HG03342 (cell line): Measurements from ENCODE around the gene HUS1.
"Not testable (repeated sequence)": the region's sequence is repeated elsewhere in the genome, so short reads cannot be mapped to it uniquely, and the experiment has no call there.

Source experiments
- ATAC-seq: cut with Tn5 transposase; IDR thresholded peaks from one replicate; pipeline ENCODE4 v1.9.1; 2021; ENCODE audit warnings: mild to moderate bottlenecking, moderate library complexity; ENCODE audit not compliant: unreplicated experiment

HUS1 gene

GRCh38 chr7:47931005-47932004, 48.1 kb downstream of the HUS1 start:
- no peak for ATAC-seq

DNA sequence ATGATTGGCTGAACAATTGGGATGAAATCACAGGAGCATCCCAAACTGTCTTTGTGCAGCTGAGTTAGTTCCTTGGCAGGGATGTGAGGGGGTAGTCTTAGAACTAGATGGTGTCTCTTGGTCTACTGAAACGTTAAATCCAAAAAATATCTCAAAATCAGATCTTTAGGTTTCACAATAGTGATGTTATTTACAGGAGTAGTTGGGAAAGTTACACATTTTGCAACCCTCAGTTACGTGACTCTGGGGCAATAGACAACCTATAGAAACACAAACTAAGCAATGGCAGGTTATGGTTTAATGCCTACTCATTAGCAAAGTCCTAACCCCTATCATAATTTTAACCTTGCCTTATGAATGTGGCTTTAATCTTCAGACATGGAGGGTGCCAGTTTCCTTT, 55.1 kb downstream of the HUS1 start:
- no peak for ATAC-seq

DNA sequence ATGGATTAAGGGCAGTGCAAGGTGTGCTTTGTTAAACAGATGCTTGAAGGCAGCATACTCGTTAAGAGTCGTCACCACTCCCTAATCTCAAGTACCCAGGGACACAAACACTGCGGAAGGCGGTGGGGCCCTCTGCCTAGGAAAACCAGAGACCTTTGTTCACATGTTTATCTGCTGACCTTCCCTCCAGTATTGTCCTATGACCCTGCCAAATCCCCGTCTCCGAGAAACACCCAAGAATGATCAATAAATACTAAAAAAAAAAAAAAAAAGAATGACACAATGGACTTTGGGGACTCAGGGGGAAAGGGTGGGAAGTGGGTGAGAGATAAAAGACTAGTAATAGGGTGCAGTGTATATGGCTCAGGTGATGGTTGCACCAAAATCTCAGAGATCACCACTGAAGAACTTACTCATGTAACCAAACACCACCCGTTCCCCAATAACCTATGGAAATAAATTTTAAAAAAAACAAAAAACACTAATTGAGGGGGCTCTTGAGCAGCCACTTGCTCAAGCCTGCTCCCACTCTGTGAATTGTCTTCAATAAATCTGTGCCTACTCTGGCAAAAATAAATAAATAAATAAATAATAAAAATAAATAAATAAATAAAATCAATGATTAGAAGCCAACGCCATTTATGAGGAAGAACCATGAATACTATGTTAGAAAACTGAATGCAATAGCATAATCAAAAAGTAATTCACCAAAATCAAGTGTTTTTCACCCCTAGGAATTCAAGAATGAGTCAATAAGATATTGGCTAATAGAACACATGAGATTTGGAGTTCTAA, 56.1 kb downstream of the HUS1 start:
- ATAC-seq, result not testable (repeated sequence)

- ATAC-seq, result not testable (repeated sequence)
Measured at GRCh38 chr7:47916514-47916913, 62.9 kb downstream of the HUS1 start.

- ATAC-seq, result no peak
Measured at GRCh38 chr7:47915616-47915976, 63.8 kb downstream of the HUS1 start.

DNA sequence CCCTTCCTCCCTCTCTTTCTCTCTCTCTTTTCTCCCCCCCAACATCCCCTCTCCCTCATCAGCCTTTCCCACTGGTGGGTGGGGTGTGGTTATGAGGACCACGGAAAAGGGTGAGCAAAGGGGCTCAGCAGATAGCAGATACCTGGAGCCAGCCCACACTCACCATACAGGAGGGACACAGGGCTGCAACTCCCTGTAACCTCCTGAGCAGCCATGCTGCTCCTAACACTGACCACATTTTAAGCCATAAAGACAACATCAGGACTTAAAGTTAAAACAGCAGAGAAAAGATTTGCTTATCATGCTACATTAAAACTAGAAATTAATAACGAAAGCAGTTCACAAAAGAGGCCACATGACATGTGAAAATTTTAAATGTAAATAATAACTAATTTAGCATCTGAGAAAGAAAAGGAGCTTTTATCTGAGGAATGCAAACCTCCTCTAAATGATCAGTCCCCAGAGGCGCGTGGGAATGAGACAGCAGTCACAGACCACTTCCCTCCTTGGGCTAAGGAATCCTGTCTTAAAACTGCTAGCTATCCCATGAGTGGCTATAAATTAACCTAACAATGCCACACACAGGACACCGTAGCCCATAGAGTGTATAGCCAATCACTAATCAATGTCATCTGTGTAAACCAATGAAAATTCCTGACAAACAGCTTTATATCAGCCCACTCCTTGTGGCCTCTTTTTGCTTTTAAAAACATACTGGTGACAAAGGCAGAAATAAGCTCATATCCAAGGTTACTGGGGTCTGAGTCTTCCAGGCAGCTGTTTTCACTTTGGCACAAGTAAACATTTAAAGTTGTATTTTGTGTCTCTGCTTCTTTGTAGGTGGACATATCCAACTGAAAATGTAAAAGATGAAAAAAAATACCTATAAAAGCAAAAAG, 64.4 kb downstream of the HUS1 start:
- no peak for ATAC-seq
